ENCODE results near the gene B3GNT3.

- TF ChIP-seq CTCF (IDR thresholded peaks at IDR 0.05; ENCODE audit: borderline replicate concordance, extremely low read depth, low read length, poor library complexity, severe bottlenecking) (no peak), EZH2 (IDR thresholded peaks at IDR 0.05; ENCODE audit: borderline replicate concordance, low read depth, low read length, severe bottlenecking) (no peak)
These were observed 30.6 kb upstream of the B3GNT3 start for GRCh38 chr19:17764348-17764747.
